ENCODE data around the gene COL9A2.

The COL9A2 gene

DNA sequence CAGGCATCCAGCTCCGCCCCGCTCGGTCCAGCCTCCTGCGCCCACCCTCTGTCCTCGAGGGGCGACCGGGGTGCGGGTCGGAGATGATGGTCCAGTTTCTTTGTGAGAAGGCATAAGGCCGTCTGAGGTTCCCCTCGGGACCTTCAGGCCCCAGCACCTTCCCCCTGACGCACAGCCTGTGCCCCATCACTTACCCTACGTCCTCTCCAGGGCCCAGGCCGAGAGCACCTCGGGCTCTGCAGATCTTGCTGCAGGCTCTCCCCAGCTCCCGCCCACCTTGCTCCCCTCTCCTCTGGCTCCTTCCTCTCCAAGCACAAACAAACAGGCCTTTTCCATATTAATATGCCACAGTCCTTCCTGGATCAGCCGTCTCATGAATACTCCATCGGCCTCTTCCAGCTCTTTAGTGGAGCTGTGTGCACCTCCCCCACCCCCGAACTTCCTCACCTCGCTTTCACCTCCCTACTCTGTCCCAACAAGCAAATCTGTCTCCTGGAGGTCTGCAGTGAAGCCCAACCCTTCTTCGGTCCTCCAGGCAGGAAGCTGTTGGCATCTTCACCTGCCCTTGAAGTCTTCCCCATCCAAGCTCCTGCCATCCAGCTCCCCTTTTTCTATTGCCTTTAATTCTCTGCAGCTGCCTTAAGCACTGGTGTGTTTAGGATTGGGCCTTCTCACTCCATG is 448 bp upstream of the COL9A2 start:
- DNase-seq, result no peak

DNA sequence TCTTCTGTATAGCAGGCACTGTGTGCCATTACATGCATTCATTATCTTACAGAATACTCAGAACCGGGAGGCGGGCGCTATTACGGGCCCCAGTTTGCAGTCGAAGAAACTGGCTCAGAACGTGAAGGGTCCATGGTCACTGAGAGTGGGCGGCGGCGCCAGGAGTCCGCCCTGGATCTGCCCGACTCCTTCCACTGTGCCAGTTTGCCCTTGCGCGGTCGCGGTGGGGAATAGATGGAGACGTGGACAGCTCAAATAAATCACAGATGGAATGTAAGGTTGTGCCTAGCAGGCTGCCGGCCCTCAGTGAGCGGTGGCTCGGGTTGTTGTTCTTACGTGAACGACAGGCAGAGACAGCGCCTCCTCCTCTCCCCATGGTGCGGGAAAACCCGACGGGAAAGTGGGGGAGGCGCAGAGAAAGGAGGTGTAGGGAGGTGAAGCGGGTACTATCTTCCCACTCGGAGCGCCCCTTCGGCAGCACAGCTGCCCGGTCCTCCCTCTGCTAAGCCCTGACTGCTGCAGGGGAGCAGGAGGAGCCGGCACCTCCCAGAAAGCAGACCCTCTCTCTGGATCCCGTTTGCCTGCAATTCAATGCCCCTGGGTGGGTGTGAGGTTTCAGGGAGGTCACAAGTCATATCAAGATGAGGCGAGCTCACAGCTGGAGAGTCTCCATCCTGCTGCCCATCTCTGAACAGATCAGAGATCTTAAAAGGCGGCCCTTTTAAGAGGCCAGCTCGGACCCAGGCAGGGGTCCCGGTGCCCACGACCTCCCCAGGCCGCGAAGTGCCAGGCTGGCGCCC is 1.1 kb downstream of the COL9A2 start:
- DNase-seq, result peak; percentile 27

DNA sequence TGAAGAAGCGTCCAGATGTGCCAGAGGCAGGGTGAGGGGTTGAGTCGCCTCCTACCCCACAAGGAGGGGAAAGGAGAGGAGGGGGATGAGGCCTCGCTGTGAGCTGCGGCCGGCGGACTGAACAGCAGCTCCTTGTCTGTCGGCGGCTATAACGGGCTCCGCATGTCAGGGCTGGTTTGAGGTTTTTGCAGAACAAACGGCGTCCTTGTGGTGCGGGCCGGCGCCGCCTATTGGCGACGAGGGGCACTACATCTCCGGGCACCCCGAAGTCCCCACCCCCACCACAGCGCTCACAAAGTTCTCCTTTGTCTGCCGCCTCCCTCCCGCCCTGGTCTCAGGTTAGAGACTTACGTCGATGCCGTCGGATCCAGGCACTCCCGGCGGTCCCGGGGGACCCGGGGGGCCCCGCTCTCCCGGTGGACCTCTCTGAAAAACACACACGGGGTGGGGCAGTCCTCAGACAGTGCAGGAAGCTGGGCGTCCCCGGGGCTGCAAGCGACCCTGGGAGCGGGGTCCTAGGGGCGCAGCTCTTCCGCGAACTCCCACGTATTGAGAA is 1.8 kb downstream of the COL9A2 start:
- peak; percentile 83 for DNase-seq

DNA sequence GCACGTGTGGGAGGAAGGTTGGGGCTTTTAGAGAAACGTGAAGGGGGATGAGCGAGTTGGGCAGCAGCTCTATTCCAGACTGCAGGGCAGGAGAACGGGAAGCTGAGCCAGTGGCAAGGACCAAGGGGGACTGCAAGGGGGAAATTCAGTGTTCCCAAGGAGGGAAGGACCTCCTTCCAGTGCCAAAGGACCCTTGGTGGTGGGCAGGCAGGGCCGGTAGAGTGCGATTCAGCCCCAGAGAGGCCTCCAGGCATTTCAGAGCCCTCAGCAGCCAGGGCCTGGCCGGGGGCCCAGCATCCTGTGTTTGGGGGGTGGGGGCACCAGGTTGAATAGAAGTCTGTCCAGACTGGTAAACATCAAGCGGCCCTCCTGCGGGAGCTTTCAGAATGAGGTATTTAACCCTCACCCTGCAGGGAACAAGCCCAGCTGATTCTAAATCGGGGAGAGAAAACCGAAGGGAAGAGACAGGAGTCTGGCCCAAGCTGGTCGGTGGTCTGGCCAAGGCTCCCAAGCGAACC is 2.3 kb downstream of the COL9A2 start:
- no peak for DNase-seq

DNA sequence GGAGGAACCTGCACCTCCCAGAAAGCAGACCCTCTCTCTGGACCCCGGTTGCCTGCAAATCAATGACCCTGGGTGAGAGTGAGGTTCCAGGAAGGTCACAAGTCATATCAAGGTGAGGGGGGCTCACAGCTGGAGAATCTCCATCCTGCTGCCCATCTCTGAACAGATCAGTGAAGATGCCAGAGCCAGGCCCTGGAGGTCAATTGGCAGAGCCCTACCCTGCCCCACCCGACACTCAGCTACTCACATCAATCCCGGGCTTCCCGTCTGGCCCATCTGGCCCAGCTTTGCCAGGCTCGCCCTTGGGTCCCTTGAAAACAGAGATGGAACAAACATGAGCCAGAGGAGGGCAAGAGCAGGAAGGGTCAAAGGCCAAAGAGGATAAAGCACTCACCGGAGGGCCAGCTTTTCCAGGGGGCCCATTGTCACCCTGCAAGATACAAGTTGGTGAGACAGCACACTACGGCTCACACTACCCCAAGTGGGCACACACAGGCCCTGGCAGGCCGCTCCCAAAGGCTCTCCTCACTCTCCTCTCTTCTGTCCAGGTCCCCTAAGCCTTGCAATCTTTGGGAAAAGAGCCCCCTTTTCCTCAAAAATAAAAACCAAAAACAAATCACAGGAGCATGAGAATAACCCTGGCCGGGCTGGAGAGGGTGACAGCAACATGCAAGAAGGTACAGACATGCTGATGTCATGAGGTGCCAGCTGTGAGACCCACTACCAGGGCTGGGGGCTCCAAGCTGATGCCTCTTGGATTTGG is 2.9 kb downstream of the COL9A2 start:
- DNase-seq, result no peak

DNA sequence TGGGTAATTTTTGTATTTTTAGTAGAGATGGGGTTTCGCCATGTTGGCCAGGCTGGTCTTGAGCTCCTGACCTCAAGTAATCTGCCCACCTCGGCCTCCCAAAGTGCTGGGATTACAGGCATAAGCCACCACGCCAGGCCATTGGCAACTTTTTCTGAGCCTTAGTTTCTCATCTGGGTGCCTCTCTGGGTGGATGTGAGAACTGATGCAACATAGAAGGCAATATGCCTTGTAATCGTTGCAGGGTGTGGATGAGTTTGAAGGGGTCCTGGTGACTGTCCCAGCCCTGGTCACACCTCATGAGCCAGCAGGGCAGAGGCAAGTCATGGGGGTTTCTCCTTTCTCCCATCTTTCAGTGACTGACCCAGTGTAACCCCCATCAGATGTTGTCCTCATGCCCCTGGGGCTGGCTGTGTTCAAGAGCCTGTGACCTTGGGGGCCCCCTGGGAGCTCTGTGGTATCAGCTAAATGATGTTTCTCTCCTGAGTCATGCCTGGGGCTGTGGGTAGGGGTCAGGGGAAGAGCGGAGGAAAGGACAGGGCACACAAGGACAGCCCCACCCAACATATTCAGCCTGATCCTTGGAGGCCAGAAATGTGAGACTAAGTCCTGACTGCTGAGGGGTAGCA is 3.6 kb downstream of the COL9A2 start:
- no peak for DNase-seq

DNA sequence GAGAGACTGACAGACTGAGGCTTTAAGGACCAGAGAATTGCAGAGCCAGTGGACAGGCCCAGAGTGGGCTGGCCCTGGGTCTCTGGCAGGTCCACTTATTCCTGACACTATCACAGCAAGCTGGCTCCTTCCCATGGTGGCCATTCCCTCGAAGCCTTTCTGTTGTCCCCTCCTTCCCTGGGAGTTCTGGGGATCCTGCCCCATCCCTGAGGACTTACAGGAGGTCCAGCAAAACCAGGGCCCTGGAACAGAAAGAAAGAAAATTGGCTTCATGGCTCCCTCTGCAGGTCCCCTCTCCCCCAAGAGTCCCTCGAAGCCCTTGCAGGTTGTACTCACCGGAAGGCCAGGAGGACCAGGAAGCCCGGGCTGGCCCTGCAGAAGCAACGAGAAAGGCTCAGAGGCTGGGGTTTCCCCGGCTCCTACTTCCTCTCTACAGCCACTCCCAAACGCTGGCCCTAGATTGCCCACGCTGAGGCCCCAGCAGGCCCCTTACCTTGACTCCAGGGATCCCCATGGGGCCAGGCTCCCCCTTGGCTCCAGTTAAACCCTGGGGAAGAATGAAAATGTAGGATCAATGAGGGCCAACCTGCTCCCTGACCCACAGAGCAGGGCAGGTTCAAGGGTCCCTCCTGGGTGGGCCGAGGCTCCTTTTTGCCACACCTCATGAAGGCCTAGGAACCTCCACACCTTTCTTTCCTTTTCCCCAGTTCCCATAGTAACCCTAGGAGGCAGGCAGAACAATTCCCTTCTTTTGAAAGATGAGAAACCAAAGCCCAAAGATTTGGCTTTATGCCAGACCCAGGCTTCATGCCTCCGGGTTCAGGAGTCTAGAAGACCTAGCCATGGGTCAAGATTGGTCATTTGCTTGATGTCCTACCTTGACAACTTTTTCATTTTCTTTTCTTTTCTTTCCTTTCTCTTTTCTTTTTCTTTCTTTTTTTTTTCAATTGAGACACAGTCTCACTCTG is 4.6 kb downstream of the COL9A2 start:
- DNase-seq, result peak; percentile 16

DNA sequence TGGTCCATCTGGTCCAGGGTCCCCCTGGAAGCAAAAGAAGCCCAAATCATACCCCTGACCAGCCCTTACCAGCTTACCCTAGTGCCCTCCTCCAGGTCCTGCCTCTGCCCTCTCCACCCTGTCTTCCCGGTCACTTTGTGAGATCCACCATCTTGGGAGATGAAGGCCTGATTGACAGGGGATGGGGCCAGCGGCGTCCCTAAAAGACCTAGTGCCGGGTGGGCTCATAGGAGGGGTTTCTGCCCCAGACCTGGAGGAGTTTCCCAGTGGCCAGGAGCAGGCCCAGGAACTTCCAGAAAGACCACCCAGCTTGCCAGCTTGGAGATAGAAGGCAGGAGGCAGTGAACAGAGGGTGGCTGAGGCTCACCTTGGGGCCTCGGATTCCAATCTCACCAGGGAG is 5.4 kb downstream of the COL9A2 start:
- no peak for DNase-seq

DNA sequence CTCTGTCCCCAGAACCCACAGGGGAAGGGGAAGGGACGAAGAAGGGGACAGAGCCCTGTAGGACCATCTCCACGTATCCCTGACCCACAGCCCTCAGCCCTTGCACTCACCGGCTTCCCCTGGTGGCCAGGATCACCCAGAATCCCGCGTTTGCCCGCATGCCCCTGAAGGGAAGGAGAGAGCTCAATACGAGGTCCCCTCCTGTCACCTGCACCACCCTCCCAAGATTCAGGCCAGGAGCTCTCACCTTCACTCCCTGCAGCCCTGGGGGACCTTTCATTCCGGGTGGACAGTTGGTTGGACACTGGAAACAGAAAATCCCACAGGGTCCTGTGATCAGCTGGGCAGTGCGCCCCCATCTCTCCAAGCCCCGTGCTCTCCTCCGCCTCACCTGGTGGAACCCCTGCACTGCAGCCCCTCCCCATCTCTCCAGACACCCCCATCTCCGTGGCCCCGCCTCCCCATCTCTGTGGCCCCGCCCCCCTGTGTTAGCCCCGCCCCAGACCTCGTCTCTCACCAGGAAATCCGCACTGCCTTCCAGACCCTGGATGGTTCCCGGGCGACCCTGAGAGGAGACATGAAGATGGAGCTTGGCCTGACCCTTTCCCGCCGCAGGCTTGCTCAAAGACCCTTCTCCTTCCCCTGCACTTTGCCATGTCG is 6.0 kb downstream of the COL9A2 start:
- DNase-seq, result no peak

DNA sequence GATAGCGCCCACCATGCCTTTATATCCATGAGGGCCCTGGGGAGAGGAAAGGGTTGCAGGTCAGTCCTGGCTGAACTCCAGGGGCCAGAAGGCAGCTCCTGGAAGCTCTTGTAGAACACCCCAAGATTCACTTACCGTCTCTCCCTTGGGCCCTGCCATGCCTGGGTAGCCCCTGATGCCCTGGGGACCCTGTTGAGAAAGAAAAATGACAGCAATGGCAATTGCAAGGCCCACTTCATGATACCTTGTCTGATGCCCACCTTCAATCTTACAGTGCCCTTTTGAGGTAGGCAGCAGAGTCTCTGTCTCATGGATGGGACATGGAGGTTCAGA is 7.0 kb downstream of the COL9A2 start:
- DNase-seq, result no peak

DNA sequence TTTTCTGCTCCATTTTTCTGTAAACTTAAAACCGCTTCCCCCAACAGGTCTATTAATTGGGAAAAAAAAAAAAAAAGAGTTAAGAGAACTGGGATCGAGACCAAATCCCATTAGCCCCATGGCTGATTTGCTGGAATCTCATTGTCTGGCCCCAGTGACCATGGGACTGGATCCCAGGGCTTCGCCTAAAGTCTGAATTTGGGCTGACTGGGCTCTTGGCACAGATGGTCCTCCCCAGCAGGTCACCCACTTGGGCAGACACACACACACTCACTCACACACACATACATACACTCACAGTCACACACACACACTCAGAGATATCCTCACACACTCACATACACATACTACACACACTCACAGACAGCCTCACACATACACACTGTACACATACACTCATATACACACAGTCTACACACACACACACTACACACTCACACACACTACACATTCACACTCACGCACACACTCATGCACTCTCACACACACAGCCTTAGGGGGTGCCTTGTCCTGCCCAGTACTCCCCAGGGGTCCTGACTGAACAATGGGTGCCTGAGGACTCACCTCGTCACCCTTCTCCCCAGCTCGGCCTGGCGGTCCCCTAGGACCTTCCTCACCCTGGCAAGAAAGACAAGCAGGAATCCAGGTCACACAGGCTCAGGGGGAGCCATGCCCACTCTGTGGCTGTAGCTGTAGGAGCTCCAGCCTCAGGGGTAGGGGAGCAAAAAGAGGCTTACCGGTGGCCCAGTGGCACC is 7.5 kb downstream of the COL9A2 start:
- DNase-seq, result no peak

DNA sequence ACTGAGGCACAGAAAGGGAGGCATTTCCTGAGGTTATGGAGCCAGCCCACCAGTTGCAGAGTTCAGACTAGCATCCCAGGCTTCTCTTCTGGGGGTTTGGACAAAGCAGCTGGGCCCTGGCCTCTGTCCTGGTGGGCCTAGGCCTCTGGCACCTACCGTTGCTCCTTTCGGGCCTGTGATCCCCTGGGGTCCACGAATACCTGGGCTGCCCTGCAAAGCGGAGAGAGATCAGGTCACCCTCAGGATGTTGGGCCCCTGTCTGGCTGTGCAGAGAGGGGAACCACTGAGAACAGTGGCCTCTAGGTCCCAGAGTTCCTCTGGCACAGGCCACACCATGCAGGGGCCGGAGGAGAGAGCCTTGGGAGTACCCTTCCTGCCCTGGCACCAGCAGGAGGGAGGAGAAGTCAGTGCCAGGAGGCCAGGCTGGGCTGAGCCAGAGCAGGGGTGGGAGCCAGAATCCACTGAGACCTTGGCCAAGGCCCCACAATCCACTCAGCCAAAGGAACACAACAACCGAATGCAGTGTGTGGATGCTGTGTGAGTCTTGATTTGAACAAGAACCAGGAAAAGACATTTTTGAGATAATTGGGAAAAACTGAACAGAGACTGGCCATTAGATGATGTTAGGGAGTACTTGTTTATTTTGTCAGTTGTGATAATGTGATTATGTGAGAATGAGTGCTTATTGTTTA is 8.9 kb downstream of the COL9A2 start:
- DNase-seq, result no peak

DNA sequence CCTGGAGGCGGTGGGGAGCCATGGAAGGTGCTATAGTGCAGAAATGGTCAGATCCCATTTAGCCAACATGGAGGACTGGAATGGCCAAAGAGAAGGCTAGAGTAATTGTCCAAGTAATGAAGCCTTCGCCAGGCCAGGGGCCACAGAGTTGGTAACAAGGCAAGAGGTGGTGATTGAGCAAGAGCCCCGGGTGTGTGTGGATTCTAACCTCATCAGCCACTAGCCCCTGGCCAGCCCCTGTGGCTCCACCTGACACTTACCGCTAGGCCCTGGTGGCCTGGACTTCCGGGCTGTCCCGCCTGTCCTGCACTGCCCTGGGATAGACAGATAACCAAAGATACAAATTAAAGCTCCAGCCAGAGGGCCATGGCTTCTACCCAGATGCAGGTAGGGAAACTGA is 9.9 kb downstream of the COL9A2 start:
- no peak for DNase-seq

DNA sequence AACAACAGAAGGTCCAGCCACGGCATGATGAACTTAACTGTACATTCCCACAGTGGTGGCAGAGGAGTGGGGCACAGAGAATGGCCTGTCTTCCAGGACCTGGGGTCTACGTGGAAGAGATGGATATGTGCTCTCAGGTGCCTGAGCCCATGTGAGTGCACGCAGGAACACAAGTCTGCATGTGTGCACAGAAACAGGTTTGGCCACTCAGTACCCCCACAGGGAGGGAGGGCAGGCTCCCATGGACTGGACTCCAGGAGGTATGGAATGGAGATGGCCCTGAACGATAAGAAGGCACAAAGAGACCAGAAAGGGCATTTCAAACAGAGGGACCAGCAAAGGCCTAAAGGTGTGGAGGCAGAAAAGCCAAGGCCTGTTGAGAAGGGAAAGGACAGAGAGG is 10.8 kb downstream of the COL9A2 start:
- DNase-seq, result no peak

DNA sequence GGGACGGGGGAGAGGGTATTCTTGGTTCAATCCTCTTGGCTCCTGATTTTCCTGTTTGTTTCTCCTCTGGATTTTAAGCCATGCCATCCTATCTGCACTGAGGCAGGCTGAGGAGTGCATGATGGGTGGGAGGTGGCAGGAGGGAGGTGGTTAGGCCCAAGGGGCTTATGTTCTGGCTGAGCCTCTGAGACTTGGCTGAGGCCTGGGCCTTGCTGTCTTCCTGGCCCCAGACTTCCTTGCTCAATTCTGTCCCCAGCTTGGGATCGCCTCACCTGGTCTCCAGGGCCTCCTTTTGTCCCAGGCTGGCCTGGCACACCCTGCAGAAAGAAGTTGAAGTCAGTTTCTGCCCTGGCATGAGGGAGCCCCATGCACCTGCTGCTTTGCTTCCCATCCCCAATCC is 11.2 kb downstream of the COL9A2 start:
- DNase-seq, result no peak

DNA sequence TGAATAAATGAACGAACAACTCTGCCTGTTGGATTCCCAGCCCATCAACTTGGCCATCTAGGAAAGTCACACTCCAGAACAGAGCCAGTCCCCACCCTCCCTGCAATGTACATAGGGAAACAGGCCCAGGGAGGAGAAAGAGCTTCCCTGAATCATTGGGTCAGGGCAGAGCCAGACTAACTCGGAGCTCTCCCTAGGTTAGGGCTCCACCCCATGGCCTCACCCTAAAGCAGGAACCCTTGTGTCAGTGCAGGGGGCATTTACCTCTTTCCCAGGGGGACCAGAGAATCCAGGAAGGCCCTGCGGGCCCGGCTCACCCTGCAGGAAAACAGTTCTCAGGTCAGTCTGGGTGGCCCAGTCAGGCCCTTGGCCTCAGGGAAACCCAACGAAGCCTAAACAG is 11.6 kb downstream of the COL9A2 start:
- no peak for DNase-seq

DNA sequence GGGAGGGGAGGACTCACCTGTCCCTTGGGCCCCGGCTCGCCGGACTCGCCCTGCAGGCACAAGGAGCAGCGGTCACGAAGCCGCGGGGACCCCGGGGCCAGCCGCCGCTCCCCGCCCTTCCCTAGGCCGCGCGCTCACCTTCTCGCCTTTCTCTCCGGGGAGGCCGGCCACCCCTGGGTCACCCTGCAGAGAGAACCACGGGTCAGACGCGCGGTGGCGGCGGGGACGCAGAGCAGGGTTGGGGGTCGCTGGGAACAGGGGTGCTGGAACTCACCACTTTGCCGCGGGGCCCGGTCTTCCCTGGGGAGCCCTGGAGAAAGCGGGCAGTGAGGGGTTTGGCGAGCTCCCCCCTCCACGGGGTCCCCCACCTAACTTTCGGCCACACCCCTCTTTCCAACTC is 13.3 kb downstream of the COL9A2 start:
- DNase-seq, result no peak

DNA sequence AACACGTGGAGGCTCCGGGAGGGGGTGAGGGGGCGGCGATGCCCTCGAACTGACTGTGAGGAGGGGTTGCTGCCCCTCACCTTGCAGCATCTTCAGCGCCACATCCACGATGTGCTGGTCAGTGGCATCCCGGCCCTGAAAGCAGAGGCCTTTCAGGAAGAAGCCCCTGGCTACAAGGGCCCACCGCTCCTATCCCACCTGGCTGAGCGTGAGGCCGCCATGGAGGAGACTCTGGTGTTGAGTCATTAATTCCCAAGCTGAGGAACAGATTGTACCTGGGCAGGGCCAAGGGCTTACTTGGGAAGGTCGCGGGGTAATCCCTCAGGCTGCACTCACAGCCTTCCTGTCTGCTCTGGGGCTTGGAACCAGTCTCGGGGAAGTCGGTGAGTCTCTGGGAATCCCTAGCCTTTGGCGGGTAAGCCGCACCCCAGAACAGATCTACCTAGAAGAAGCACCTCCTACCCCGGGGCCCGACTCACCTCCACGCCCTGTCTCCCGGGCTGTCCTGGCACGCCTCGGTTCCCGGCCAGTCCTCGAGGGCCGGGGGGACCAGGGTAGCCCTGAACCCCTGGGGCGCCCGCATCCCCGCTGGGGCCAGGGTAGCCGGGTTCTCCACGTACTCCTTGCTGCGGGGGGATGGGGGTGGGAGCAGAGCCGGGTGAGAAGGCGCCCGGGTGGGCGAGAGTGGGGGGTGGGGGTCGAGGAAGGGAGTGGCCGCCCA is 13.9 kb downstream of the COL9A2 start:
- no peak for DNase-seq

DNA sequence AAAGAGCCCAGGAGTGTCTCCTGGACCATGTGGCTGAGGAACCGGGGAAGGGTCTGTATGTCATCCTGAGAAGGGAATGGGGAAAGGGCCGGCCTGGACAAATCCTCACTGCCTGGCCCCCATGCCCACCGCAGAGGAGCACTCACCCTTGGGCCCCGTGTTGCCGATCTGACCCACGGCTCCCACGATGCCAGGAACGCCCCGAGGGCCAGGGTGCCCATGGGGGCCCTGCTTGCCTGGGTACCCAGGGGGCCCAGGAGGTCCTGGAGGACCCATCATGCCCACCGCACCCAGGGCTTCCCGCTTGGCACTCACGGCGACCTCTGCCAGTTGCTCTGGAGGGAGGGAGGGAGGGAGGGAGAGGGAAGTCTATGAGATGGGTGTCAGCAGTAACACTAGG is 14.6 kb downstream of the COL9A2 start:
- DNase-seq, result no peak
